ENCODE measurements around the gene CXCL3.
A peak's percentile ranks its signal among the peaks of the same experiment; 100 is the strongest.

CXCL3 gene

GRCh38 chr4:74055498-74055897 lies 17.0 kb upstream of the CXCL3 start:
- no peak for DNase-seq (ENCODE audit: low read depth, low spot score)

DNA sequence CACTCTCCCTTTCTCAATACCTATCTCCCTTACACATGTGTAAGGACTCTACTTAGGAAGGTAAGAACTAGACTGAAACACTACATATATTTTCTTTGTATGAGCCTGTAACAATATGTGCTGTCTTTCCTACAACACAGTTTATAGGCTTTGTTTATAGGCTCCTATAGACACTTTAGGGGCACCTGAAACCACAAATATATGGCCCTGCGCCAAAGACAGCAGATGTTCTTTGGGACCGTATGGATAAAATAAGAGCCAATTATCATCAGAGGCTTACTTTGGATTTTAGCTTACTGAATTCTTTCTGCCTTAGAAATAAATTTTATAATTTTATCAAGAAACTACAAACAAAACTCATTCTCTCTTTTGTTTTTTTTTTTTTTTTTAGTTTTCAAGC lies 16.6 kb upstream of the CXCL3 start:
- DNase-seq (ENCODE audit: low read depth, low spot score), result no peak

DNA sequence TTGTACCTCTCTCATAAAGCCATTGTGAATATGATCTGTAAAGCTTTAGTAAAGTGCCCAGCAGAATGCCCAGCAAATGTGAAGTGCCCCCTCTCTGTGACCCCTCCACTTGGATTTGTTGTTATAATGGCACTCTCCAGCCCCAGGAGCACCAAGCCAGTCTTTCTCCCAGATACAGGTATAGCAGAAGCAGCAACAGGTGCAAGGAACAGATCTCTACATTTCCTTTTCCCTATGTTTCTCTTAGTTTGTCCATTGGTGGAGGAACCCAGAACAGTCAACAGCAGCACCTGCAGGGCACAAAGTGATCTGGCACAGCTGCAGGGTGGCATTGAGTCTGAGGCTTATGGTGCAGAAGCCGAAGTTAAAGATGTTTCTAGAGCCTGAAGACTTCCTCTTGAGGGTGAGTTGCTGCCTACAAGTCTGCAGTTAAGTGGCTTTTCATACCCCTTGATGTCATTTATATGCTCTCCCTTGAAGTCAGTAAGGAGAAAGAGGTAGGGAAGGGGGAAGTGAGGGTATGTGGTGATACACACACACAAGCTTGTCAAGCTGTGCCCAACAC lies 16.1 kb upstream of the CXCL3 start:
- DNase-seq (ENCODE audit: low read depth, low spot score), result no peak

DNA sequence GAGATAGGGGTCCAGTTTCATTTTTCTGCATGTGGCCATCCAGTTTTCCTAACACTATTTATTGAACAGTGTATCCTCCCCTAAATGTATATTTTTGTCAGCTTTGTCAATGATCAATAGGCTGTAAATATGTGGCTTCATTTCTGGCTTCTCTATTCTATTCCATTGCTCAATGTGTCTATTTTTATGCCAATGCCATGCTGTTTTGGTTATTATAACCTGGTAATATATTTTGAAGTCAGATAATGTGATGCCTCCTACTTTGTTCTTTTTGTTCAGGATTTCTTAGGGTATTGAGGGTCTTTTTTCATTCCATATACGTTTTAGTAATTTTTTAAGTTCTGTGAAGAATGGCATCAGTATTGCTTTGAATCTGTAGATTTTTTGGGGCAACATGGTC lies 8.7 kb upstream of the CXCL3 start:
- DNase-seq (ENCODE audit: low read depth, low spot score), result no peak

DNA sequence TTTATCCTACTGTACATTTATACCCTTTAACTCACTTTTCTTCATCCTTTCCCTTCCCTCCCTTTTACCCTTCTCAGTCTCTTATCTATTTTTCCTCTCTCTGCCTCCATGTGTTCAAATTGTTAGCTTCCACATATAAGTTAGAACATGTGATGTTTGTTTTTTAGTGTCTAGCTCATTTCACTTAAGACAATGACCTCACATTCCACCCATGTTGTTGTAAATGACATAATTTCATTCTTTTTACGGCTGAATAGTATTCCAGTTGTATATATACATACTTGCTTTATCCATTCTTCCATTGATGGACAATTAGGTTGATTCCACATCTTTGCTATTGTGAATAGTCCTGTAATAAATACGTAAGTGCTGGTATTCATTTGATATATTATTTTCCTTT lies 7.3 kb upstream of the CXCL3 start:
- DNase-seq (ENCODE audit: low read depth, low spot score), result no peak

- no peak for DNase-seq (ENCODE audit: low read depth, low spot score)
Observed at GRCh38 chr4:74045247-74045646, 6.8 kb upstream of the CXCL3 start.

GRCh38 chr4:74044677-74045076 lies 6.2 kb upstream of the CXCL3 start:
- no peak for DNase-seq (ENCODE audit: low read depth, low spot score)

DNA sequence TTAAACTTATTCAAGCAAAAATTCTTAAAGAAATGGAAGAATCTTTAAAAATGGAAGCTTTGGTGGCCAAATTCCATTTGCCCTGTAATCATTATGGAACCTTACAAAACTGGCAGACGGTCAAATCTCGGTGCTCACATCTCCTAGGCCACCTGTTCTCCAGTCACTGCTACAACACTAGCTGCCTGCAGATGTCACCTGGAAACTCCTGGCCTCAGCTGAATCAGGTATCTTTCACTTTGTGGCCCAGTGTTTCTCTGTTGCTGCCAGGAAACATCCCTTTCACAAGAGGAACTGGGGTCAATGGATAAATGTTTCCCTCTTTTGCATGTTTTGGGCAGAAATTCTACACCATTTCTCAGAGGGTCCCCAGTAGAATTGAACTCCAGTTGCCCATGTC lies 4.2 kb upstream of the CXCL3 start:
- DNase-seq (ENCODE audit: low read depth, low spot score), result no peak

GRCh38 chr4:74041418-74041817 lies 2.9 kb upstream of the CXCL3 start:
- no peak for DNase-seq (ENCODE audit: low read depth, low spot score)

GRCh38 chr4:74039315-74039763 lies 850 bp upstream of the CXCL3 start:
- DNase-seq (ENCODE audit: low read depth, low spot score), result no peak

DNA sequence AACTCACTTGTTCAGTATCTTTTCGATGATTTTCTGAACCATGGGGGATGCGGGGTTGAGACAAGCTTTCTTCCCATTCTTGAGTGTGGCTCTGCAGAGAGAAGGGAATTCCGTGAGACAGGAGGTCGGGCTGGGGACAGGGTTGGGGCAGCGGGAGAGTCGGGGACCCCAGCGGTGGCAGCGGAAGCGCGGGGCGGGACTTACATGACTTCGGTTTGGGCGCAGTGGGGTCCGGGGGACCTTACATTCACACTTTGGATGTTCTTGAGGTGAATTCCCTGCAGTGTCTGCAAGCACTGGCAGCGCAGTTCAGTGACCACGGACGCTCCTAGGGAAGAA lies 434 bp downstream of the CXCL3 start:
- peak; percentile 3 for DNase-seq (ENCODE audit: low read depth, low spot score)

DNA sequence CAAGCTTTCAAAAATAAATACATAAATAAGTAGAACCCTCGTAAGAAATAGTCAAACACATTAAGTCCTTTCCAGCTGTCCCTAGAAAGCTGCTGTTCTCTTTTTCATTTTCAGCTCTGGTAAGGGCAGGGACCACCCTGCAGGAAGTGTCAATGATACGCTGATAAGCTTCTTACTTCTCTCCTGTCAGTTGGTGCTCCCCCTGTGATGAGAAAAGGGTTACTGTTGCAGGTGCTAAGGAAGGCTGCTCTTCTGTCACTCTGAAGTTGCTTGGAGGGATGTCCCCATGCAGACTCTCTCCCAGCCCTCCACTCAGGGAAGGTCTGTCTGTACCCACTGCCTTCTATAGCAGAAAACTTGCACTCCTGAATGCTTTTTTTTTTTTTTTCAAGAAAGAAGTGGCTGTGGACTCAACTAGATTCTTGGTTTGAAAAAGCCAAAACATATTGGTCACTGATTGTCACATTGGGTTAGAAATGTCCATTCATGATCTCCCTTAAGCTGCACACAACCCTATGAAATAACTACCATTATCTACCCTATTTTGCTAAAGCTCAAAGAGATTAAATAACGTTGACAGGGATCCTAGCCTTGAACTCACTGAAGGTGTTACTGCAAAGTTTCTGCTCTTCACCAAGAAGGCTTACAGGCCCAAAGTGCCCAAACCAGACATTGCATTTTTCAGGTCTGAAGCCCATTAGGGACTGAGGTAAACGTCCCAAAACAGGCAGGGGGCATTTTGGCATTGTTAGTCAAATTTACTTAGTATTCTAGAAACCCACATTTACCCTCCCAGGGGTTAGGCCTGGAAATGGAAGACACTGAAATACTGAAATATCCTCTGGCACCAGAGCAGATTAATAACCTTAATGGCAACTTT lies 1.2 kb downstream of the CXCL3 start:
- no peak for DNase-seq (ENCODE audit: low read depth, low spot score)

- DNase-seq (ENCODE audit: low read depth, low spot score), result no peak
Observed at GRCh38 chr4:74033739-74034138, 4.8 kb downstream of the CXCL3 start.

GRCh38 chr4:74032064-74032463 lies 6.4 kb downstream of the CXCL3 start:
- no peak for DNase-seq (ENCODE audit: low read depth, low spot score)

DNA sequence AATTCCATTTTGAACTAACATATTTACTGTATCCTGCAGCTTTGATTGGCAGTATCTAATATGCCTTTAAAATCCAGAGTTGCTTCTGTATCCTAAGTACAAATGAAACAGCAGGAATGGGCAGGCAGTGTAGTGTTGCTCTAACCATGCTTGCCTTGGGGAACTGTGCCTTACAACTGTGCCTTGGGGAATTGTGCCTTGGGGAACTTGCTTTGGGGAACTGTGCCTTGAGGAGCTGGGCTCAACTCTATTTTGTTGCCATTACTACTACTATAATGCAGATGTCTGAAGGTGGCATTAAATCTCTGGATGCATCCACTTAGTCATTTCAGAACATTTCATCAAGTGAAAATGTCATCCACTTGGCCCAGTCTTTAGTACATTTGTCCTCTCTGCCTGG lies 6.9 kb downstream of the CXCL3 start:
- no peak for DNase-seq (ENCODE audit: low read depth, low spot score)

DNA sequence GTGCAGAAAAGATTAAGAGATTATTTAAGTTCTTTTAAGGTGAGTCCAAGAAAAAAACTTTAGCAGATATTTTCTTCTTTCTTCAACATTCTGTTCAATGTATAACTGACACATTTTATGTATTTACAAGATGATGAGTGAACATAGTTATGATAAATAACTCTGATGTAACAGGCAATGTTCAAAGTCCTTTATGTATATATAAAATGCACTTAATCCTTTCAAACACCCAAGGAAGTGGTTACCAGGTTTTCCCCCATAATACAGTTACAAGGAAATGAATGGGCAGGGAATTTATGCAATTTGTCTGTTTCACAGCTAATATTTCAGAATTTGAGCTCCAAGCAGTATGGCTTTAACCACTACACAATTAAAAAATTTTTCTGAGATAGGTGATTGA lies 8.2 kb downstream of the CXCL3 start:
- DNase-seq (ENCODE audit: low read depth, low spot score), result no peak

DNA sequence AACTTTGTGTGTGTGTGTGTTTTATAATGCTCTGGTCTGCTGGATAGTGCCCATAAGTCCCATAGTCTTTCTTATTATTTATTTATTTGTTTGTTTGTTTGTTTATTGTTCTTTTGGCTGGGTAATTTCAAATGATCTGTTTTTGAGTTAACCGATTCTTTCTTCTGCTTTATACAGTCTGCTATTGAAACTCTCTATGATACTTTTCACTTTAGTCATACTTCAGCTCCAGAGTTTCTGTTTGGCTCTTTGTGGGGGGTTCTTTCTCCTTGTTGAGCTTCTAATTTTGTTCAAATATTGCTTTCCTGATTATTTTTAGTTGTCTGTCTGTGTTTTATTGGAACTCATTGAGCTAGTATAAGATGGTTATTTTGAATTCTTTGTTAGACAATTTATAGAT lies 10.0 kb downstream of the CXCL3 start:
- DNase-seq (ENCODE audit: low read depth, low spot score), result no peak

GRCh38 chr4:74023709-74024108 lies 14.8 kb downstream of the CXCL3 start:
- DNase-seq (ENCODE audit: low read depth, low spot score), result no peak

DNA sequence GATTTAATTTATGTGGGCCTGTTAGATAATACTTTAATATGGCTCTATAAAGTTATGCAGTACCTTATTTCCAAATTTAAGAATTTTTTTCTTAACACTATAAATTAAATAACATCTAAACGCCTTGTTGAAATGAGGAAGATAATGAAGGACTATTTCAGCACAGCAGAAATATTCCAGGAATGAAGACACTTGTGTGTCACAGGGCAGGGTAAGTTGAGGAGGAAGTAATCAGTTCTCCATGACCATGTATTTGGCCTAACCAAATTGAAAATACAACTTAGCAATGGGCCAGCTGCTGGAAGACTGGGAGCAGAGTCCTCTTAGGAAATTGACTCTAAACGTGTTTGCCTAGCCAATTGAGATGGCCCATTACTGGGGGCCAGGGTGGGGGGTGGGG lies 16.9 kb downstream of the CXCL3 start:
- DNase-seq (ENCODE audit: low read depth, low spot score), result no peak

GRCh38 chr4:74018771-74019170 lies 19.7 kb downstream of the CXCL3 start:
- DNase-seq (ENCODE audit: low read depth, low spot score), result no peak

DNA sequence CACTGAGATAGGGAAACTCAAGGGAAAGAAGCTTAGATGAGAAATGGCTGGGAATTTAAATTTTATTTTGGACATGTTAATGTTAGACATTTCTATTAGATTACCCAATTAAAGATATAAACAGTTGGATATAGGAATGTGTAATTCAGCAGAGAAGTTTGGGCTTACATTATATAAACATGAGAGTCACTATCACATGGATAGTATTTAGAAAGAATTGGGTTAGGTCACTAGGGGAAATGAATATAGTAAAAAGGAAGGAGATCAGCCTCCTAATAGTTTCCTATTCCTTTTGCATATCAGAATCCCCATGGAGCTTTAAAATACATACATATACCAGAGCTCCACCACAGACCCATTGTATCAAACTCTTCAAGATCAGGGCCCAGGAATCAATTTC lies 20.4 kb downstream of the CXCL3 start:
- no peak for DNase-seq (ENCODE audit: low read depth, low spot score)

GRCh38 chr4:74016068-74016467 lies 22.4 kb downstream of the CXCL3 start:
- no peak for DNase-seq (ENCODE audit: low read depth, low spot score)

DNA sequence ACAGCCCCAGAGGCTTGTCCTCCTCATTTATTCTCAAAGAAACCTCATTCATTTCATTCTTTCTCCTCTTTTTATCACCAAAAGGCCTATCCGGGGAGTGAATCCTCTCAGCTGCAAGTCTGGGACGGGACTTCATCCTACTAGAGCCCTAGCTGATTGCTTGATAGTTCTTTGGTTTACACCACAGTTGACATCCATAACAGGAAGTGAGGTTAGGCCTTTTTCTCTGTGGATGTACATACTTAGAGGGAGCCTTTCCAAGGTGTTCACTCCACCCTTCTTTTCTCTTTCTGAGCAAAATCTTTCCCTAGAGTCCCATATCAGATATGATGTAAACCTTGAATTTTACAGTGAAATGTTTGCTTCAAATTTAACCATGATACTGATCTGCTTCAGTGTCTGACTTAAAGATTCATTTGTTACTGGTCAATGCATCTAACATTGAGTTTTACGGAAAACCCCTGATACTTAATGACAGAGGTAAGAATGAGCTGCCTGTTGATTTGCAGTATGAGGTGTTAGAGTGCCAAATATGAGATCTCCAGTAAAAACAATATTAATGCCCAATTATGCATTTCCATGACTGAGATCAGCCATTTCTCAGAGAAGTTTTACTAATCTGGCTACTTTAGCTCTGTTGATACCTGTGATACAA lies 23.2 kb downstream of the CXCL3 start:
- no peak for DNase-seq (ENCODE audit: low read depth, low spot score)
